Spinal cord (tissue), 10 donors: ENCODE results near the gene TAS2R39. TPM values are rescaled to one million over a fixed set of nuclear protein-coding genes. Genes with fewer than 3 reads are reported as not detected.
"Not testable (repeated sequence)": the region's sequence is repeated elsewhere in the genome, so short reads cannot be mapped to it uniquely, and the experiment has no call there.

ENCODE experiments used
- DNase-seq, 6 donors: peaks; one replicate each; pipeline versions ENCODE4 v3.0.0 to v3.0.0-alpha.2; 2013 to 2015; ENCODE audit warnings: low spot score in 6 of 6, low read depth in 4 of 6
- H3K27ac ChIP-seq: one replicate; pipeline ENCODE4 v1.5.1; 2013; ENCODE audit warnings: low read depth, low read length, control low read depth
- H3K27me3 ChIP-seq: one replicate; pipeline ENCODE4 v1.6.1; 2013; ENCODE audit warnings: low read length; ENCODE audit not compliant: control insufficient read depth, insufficient read depth
- H3K36me3 ChIP-seq: one replicate; pipeline ENCODE4 v1.6.1; 2013; ENCODE audit warnings: low read length; ENCODE audit not compliant: control insufficient read depth, insufficient read depth
- H3K4me1 ChIP-seq: one replicate; pipeline ENCODE4 v1.6.1; 2013; ENCODE audit warnings: low read length; ENCODE audit not compliant: control insufficient read depth, insufficient read depth
- H3K4me3 ChIP-seq: one replicate; pipeline ENCODE4 v1.5.1; 2013; ENCODE audit warnings: low read depth, low read length, control low read depth
- H3K9me3 ChIP-seq: one replicate; pipeline ENCODE4 v1.6.1; 2013; ENCODE audit warnings: low read length; ENCODE audit not compliant: control insufficient read depth, insufficient read depth
- WGBS: methylation state at CpG from one replicate; pipeline ENCODE4 v1.1.5; 2013; ENCODE audit warnings: missing lambda C conversion rate; ENCODE audit not compliant: insufficient coverage; 5-methylcytosine and 5-hydroxymethylcytosine counted together
- polyA plus RNA-seq, 2 donors: library from polyadenylated mRNA; unstranded; fragments of 120-200 nt; gene quantifications; one replicate each; pipeline ENCODE4 v1.2.1, GENCODE V29; 2013; ENCODE audit not compliant: insufficient read length in 2 of 2
- total RNA-seq, 2 donors: library from RNA; depleted of rRNA in 1 of 2; stranded (reverse); fragments of 120-200 nt in 1 of 2; fragments of >200 nt in 1 of 2; gene quantifications; one replicate each; pipeline versions ENCODE4 v1.2.3 to v1.2.4, GENCODE V29; 2013 to 2014
- donor health status: healthy.

Gene TAS2R39
- total and polyA plus RNA-seq, 4 donors: not detected

- not testable (repeated sequence) for H3K27me3 ChIP-seq, H3K27ac ChIP-seq, H3K4me1 ChIP-seq, H3K9me3 ChIP-seq, DNase-seq, H3K36me3 ChIP-seq, H3K4me3 ChIP-seq
- WGBS: no CpG with 5 or more reads among the region's 4 CpGs
These were observed 2.4 kb upstream of the TAS2R39 start for GRCh38 chr7:143180771-143181170.

DNA sequence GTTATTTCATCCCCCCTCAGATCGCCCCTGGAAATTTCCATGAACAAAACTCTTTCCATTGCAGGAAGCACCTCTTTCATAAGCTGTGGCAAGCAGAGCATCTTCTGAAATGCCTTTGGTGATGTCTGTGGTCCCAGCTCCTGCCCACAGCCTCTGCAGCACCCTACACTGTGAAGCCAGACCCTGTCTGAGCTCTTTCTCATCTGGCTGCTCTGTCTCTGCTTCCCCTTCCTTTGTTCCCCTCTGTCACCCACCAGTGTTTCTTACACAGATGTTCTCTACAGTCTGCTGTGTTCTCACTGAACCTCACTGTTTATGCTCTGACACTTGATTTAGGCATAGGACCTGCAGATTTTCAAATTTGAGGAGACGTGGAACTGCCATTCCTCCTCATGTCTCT lies 1.9 kb upstream of the TAS2R39 start:
- 100% methylated on average over 1 of the region's 2 CpGs for WGBS
- Histone ChIP-seq H3K27me3 (no peaks in the 10 kb centered on the region), H3K9me3 (no peaks in the 10 kb centered on the region)

GRCh38 chr7:143185551-143185950 lies 2.3 kb downstream of the TAS2R39 start:
- Histone ChIP-seq H3K36me3 (no peaks in the 10 kb centered on the region), H3K9me3 (no peaks in the 10 kb centered on the region), H3K4me1 (no peaks in the 10 kb centered on the region), H3K27me3 (no peaks in the 10 kb centered on the region), H3K27ac (no peak overlapping the region), H3K4me3 (no peak overlapping the region)
- DNase-seq: no peak
- WGBS: no CpG with 5 or more reads among the region's 1 CpG

More for the DNA sequence above, 1.9 kb upstream of the TAS2R39 start:
- H3K27ac ChIP-seq: no peak overlapping the region
- DNase-seq: no peak
- H3K4me1 ChIP-seq: no peaks in the 10 kb centered on the region
- no peaks in the 10 kb centered on the region for H3K36me3 ChIP-seq
- H3K4me3 ChIP-seq: no peak overlapping the region

DNA sequence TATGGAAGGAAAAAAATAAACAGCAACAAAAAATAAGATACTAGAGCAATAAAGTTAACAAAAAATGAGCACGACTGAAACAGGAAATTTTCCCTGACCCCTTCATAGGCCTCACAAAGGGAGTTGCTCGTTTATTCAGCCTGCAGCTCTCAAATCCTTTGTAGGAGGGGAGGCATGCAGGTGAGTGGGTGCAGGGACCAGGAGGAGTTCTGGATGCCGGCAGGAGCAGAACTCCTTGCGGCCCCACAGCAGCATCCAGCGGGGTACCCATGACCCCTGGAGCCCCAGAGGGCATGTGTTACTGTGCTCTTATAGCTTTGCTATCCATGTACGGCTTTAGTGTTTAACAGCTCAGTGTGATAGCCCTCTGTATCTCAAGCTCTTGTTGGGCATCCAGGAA lies 5.8 kb downstream of the TAS2R39 start:
- WGBS: 69% methylated on average over 4 of the region's 6 CpGs
- Histone ChIP-seq H3K27me3 (no peaks in the 10 kb centered on the region), H3K27ac (no peak overlapping the region), H3K4me3 (no peak overlapping the region), H3K36me3 (no peaks in the 10 kb centered on the region), H3K4me1 (no peaks in the 10 kb centered on the region), H3K9me3 (no peaks in the 10 kb centered on the region)
- DNase-seq: no peak

DNA sequence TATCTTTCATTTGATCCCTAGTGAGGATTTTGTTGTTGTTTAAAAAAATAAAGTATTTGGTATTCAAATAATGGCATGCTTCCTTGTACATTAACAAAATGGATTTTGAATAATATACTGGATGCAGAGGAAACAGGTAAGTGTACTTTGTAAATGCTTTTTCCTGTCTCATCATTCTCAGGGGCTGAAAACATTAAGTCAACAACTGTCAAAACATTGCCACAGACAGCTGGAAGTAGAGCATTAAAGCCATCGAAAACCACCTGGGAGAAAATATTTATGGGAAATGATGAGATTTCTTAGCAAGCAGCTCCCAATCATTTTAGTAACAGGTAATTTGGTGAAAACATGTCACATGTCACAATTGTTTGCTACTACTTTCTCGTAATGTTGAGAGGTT lies 10.7 kb downstream of the TAS2R39 start:
- no peak overlapping the region for H3K4me3 ChIP-seq
- H3K27ac ChIP-seq: no peak overlapping the region
- no CpG with 5 or more reads among the region's 2 CpGs for WGBS
- H3K9me3 ChIP-seq: no peaks in the 10 kb centered on the region
- no peaks in the 10 kb centered on the region for H3K27me3 ChIP-seq
- no peaks in the 10 kb centered on the region for H3K4me1 ChIP-seq
- peak in 1 of 6 donors; percentile 38 for DNase-seq
- H3K36me3 ChIP-seq: no peaks in the 10 kb centered on the region

- WGBS: no CpG with 5 or more reads among the region's 4 CpGs
- no peak for DNase-seq
- H3K27ac ChIP-seq: no peak overlapping the region
These were observed 15.8 kb downstream of the TAS2R39 start for GRCh38 chr7:143199040-143199439.

GRCh38 chr7:143202161-143202560 lies 18.9 kb downstream of the TAS2R39 start:
- Histone ChIP-seq H3K27me3 (no peaks in the 10 kb centered on the region), H3K27ac (no peak overlapping the region), H3K4me1 (no peaks in the 10 kb centered on the region), H3K4me3 (no peak overlapping the region), H3K9me3 (no peaks in the 10 kb centered on the region), H3K36me3 (no peaks in the 10 kb centered on the region)
- WGBS: 100% methylated on average over 2 of the region's 2 CpGs
- DNase-seq: no peak

More at GRCh38 chr7:143199040-143199439, 15.8 kb downstream of the TAS2R39 start:
- Histone ChIP-seq H3K4me1 (no peaks in the 10 kb centered on the region), H3K9me3 (no peaks in the 10 kb centered on the region), H3K36me3 (no peaks in the 10 kb centered on the region), H3K4me3 (no peak overlapping the region), H3K27me3 (no peaks in the 10 kb centered on the region)

GRCh38 chr7:143203386-143203785 lies 20.2 kb downstream of the TAS2R39 start:
- DNase-seq: peak in 2 of 6 donors; percentile 52 to 54
- no peaks in the 10 kb centered on the region for H3K27me3 ChIP-seq
- no peak overlapping the region for H3K4me3 ChIP-seq
- H3K36me3 ChIP-seq: no peaks in the 10 kb centered on the region
- H3K4me1 ChIP-seq: no peaks in the 10 kb centered on the region
- H3K9me3 ChIP-seq: no peaks in the 10 kb centered on the region
- H3K27ac ChIP-seq: no peak overlapping the region
- 14% methylated on average over 2 of the region's 3 CpGs for WGBS

- no peaks in the 10 kb centered on the region for H3K36me3 ChIP-seq
- H3K4me1 ChIP-seq: no peaks in the 10 kb centered on the region
- no peak overlapping the region for H3K4me3 ChIP-seq
- peak in 1 of 6 donors; percentile 13 for DNase-seq
- no peak overlapping the region for H3K27ac ChIP-seq
- H3K9me3 ChIP-seq: no peaks in the 10 kb centered on the region
- WGBS: 64% methylated on average over 10 of the region's 13 CpGs
- H3K27me3 ChIP-seq: no peaks in the 10 kb centered on the region
These were observed 22.5 kb downstream of the TAS2R39 start for GRCh38 chr7:143205560-143206293.

DNA sequence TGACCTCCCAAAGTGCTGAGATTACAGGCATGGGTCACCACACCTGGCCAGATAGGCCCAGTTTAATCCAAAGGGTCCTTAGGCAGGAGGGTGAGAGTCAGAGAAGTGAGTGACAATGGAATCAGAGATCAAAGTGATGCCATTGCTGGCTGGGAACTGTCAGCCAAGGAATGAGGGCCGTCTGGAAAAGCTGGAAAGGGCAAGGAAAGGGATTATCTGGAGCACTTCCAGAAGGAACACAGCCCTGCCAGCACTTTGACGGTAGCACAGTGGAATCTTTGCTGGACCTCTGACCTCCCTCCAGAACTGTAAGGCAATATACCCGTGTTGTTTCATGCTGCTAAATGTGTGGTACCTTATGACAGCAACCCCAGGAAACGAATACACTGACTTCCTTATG lies 27.3 kb downstream of the TAS2R39 start:
- 42% methylated on average over 4 of the region's 4 CpGs for WGBS
- Histone ChIP-seq H3K4me3 (no peak overlapping the region), H3K4me1 (no peaks in the 10 kb centered on the region), H3K9me3 (no peaks in the 10 kb centered on the region), H3K27me3 (no peaks in the 10 kb centered on the region), H3K36me3 (no peaks in the 10 kb centered on the region), H3K27ac (no peak overlapping the region)
- no peak for DNase-seq
